Measurements from ENCODE around the gene B4GALT2.
A peak's percentile ranks its signal among the peaks of the same experiment; 100 is the strongest.

B4GALT2 gene

GRCh38 chr1:43984855-43985254 is 5.8 kb downstream of the B4GALT2 start:
- Mint-ChIP-seq H3K4me3 (no peak overlapping the region), H3K9me3 (no peaks in the 10 kb centered on the region), H3K27me3 (peaks cover 1% of the 10 kb centered on the region), H3K36me3 (no peaks in the 10 kb centered on the region), H3K27ac (no peak overlapping the region), H3K4me1 (peaks cover 2% of the 10 kb centered on the region)

DNA sequence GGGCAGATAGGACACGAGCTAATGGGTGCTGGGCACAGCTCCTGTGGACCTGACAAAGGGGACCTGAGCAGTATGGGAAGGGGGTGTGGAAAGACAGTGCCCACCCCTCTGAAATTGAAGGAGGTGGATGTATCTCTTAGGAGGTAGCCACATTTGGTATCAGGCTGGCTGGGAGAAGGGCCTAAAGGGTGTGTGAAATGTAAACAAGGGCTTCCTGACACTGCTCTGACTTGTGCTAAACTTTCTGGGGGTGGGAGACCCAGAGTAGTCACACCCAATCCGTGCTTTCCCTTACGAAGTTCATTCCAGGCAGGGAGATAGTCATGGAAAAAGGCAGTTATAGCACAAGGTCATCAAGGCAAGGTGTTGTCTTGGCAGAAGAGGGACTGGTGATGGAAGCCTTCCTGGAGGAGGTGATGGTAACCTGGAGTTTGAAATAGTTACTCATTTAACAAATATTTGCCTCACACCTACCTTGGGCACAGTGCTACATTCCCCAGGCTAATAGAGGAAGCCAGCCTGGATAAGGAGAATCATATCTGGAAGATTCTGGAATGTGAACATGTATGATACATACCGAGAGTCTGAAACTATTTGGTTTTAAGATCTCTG is 7.1 kb downstream of the B4GALT2 start:
- H3K27ac Mint-ChIP-seq, result no peak overlapping the region
- H3K9me3 Mint-ChIP-seq, result no peaks in the 10 kb centered on the region
- no peaks in the 10 kb centered on the region for H3K27me3 Mint-ChIP-seq
- no peaks in the 10 kb centered on the region for H3K4me1 Mint-ChIP-seq
- H3K4me3 Mint-ChIP-seq, result no peak overlapping the region
- no peaks in the 10 kb centered on the region for H3K36me3 Mint-ChIP-seq

DNA sequence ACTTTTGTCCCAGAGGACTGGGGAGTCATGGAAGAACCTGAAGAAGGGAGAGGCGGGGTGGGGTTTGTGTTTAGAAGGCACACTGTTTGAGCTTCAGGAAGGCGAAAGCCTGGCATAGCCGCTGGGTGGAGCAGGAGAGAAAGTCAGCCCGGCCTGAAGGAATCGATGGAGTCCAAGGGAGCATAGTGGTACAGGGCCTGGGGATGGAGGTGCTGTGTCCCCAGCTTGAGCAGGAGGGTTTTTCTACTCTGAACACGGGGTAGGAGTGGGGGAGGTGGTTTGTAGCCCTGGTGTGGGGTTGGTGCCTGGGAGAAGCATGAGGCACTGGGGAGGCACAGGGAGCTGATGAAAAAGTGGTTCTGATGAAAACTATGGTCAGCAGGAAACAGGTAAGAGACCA is 7.7 kb downstream of the B4GALT2 start:
- H3K36me3 Mint-ChIP-seq, result no peaks in the 10 kb centered on the region
- no peak overlapping the region for H3K27ac Mint-ChIP-seq

GRCh38 chr1:43987159-43987902 is 8.3 kb downstream of the B4GALT2 start:
- Mint-ChIP-seq H3K27ac (no peak overlapping the region), H3K27me3 (no peaks in the 10 kb centered on the region), H3K36me3 (no peaks in the 10 kb centered on the region), H3K4me1 (peaks cover 2% of the 10 kb centered on the region), H3K4me3 (no peak overlapping the region), H3K9me3 (no peaks in the 10 kb centered on the region)

More for the DNA sequence above, 7.7 kb downstream of the B4GALT2 start:
- Mint-ChIP-seq H3K27me3 (no peaks in the 10 kb centered on the region), H3K4me1 (no peaks in the 10 kb centered on the region), H3K4me3 (no peak overlapping the region), H3K9me3 (no peaks in the 10 kb centered on the region)

- Mint-ChIP-seq H3K36me3 (no peaks in the 10 kb centered on the region), H3K27me3 (no peaks in the 10 kb centered on the region), H3K4me3 (peak overlapping the region; percentile 88), H3K9me3 (no peaks in the 10 kb centered on the region), H3K27ac (no peak overlapping the region), H3K4me1 (peaks cover 8% of the 10 kb centered on the region)
Observed at GRCh38 chr1:43990271-43991199, 11.5 kb downstream of the B4GALT2 start.

- H3K9me3 Mint-ChIP-seq, result no peaks in the 10 kb centered on the region
- H3K27me3 Mint-ChIP-seq, result no peaks in the 10 kb centered on the region
- no peak overlapping the region for H3K27ac Mint-ChIP-seq
- H3K4me3 Mint-ChIP-seq, result peak overlapping the region; percentile 88
- peaks cover 8% of the 10 kb centered on the region for H3K4me1 Mint-ChIP-seq
- H3K36me3 Mint-ChIP-seq, result no peaks in the 10 kb centered on the region
Observed at GRCh38 chr1:43991200-43991475, 12.1 kb downstream of the B4GALT2 start.

DNA sequence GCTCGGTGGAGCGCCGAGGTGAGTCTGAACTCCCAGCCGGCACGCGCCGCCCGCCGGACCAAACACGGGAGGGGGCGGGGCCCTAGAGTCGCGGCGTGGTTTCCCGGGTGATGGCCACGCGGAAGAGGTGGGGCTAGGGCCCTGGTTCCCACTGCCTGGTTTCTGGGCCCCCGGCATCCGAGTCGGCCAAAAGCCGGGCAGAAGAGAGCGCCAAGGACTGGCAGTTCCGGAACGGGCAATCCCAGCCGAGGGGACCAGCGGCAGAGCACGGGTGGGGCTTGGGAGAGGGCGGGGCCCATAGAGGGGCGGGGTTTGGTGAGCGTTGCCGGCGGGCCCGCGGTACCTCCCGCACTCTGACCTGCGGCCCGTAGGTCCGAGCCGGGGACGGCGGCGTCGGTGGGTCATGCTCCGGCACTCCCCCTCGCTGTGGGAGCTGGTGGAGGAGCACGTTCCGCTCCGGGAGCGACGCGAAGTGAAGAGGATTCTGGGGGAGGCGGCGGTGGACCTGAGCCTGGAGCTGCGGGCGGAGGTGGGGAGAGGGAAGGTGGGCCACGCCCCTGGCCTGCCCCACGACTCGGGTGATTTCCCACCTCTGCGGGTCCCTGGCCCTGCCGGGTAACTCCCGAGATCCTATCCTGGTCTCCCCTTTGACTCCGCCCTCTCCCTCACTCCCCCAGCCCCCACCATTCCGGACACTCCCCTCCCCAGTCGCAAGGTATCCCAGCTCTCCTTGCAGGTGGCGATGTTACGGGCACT is 12.6 kb downstream of the B4GALT2 start, which contains the start of gene CCDC24:
Gene CCDC24, plus strand, starts transcription at position 124 of the 756 bp plus-strand sequence. Its CDS starts 280 bp downstream, at position 404.
- Mint-ChIP-seq H3K27ac (peak within 1 kb of the TSS; percentile 46), H3K4me1 (peaks cover 8% of the 10 kb centered on the region), H3K36me3 (no peaks in the 10 kb centered on the region), H3K4me3 (peak within 1 kb of the TSS; percentile 88), H3K9me3 (no peaks in the 10 kb centered on the region), H3K27me3 (no peaks in the 10 kb centered on the region)

- peaks cover 8% of the 10 kb centered on the region for H3K4me1 Mint-ChIP-seq
- no peaks in the 10 kb centered on the region for H3K36me3 Mint-ChIP-seq
- H3K27ac Mint-ChIP-seq, result peak overlapping the region; percentile 11
Observed at GRCh38 chr1:43992232-43992995, 13.4 kb downstream of the B4GALT2 start.

DNA sequence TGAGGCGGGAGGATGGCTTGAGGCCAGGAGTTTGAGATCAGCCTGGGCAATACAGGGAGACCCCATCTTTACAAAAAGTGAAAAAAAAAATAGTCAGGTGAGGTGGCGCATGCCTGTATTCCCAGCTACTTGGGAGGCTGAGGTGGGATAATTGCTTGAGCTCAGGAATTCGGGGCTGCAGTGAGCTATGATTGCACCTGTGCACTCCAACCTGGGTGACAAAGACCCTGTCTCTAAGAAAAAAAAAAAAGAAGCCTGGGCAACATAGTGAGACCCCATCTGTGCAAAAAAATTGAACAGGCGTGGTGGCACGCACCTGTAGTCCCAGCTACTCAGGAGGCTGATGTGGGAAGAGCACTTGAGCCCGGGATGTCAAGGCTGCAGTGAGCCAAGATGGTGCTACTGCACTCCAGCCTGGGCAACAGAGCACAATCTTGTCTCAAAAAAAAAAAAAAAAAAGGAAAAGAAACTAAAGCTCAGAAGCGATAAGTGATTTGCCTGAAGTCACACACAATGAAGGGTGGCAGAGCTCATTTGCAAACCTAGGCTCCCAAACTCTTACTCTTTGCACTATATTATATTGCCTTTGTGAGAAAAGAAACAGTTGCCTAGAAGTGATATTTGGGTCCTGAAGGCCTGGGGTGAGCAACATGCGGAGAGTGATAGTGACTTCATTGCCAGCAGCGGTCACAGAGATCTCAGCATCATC is 14.3 kb downstream of the B4GALT2 start:
- H3K4me3 Mint-ChIP-seq, result no peak overlapping the region
- H3K4me1 Mint-ChIP-seq, result peaks cover 8% of the 10 kb centered on the region
- no peaks in the 10 kb centered on the region for H3K36me3 Mint-ChIP-seq
- H3K27me3 Mint-ChIP-seq, result no peaks in the 10 kb centered on the region
- no peaks in the 10 kb centered on the region for H3K9me3 Mint-ChIP-seq
- no peak overlapping the region for H3K27ac Mint-ChIP-seq

More at GRCh38 chr1:43992232-43992995, 13.4 kb downstream of the B4GALT2 start:
- no peaks in the 10 kb centered on the region for H3K27me3 Mint-ChIP-seq
- H3K9me3 Mint-ChIP-seq, result no peaks in the 10 kb centered on the region
- peak overlapping the region; percentile 88 for H3K4me3 Mint-ChIP-seq

GRCh38 chr1:43994071-43994470 is 15.1 kb downstream of the B4GALT2 start:
- Mint-ChIP-seq H3K27me3 (no peaks in the 10 kb centered on the region), H3K36me3 (no peaks in the 10 kb centered on the region), H3K27ac (no peak overlapping the region), H3K4me3 (no peak overlapping the region), H3K4me1 (peaks cover 8% of the 10 kb centered on the region), H3K9me3 (no peaks in the 10 kb centered on the region)

- H3K27me3 Mint-ChIP-seq, result no peaks in the 10 kb centered on the region
- H3K4me1 Mint-ChIP-seq, result peaks cover 8% of the 10 kb centered on the region
- no peaks in the 10 kb centered on the region for H3K9me3 Mint-ChIP-seq
- peaks cover 2% of the 10 kb centered on the region for H3K36me3 Mint-ChIP-seq
- no peak overlapping the region for H3K4me3 Mint-ChIP-seq
- peak overlapping the region; percentile 62 for H3K27ac Mint-ChIP-seq
Observed at GRCh38 chr1:43994794-43995790, 16.1 kb downstream of the B4GALT2 start.

GRCh38 chr1:43995984-43996732 is 17.1 kb downstream of the B4GALT2 start:
- Mint-ChIP-seq H3K36me3 (peaks cover 3% of the 10 kb centered on the region), H3K27me3 (no peaks in the 10 kb centered on the region), H3K4me3 (no peak overlapping the region), H3K27ac (no peak overlapping the region), H3K9me3 (no peaks in the 10 kb centered on the region), H3K4me1 (peaks cover 8% of the 10 kb centered on the region)

GRCh38 chr1:43996733-43997115 is 17.7 kb downstream of the B4GALT2 start:
- H3K9me3 Mint-ChIP-seq, result no peaks in the 10 kb centered on the region
- H3K27ac Mint-ChIP-seq, result no peak overlapping the region
- peaks cover 8% of the 10 kb centered on the region for H3K4me1 Mint-ChIP-seq
- no peaks in the 10 kb centered on the region for H3K27me3 Mint-ChIP-seq
- H3K4me3 Mint-ChIP-seq, result no peak overlapping the region
- H3K36me3 Mint-ChIP-seq, result peaks cover 3% of the 10 kb centered on the region
